Measurements from ENCODE around the gene KLHDC7B. TPM values are rescaled to one million over a fixed set of nuclear protein-coding genes. Genes with fewer than 3 reads are reported as not detected.

Gene KLHDC7B
- total RNA-seq, 1 experiment from 2014 or later = not detected

- TF ChIP-seq AFF4 (CRISPR knock-in tag; IDR thresholded peaks at IDR 0.05; ENCODE audit: borderline replicate concordance) (no peak), GTF2I (CRISPR knock-in tag; conservative IDR thresholded peaks at IDR 0.05) (no peak), KAT7 (CRISPR knock-in tag; IDR thresholded peaks at IDR 0.05; ENCODE audit: borderline replicate concordance) (peak; percentile 100), RORB (CRISPR knock-in tag; IDR thresholded peaks at IDR 0.05) (no peak), HMGA2 (CRISPR knock-in tag; IDR thresholded peaks at IDR 0.05) (no peak), MXD4 (CRISPR knock-in tag; IDR thresholded peaks at IDR 0.05; ENCODE audit: borderline replicate concordance) (no peak), ATF1 (CRISPR knock-in tag; IDR thresholded peaks at IDR 0.05) (peak; percentile 88; the same call in 1 of the 2 replicates), ZSCAN18 (CRISPR knock-in tag; IDR thresholded peaks at IDR 0.05) (peak; percentile 55; the same call in 1 of the 2 replicates), ZBTB43 (CRISPR knock-in tag; IDR thresholded peaks at IDR 0.05) (peak; percentile 97), ZNF425 (CRISPR knock-in tag; conservative IDR thresholded peaks at IDR 0.05) (no peak), ELF4 (CRISPR knock-in tag; IDR thresholded peaks at IDR 0.05; ENCODE audit: low read depth) (peak; percentile 99), ZNF219 (CRISPR knock-in tag; IDR thresholded peaks at IDR 0.05; ENCODE audit: borderline replicate concordance) (peak; percentile 99), RELA (CRISPR knock-in tag; IDR thresholded peaks at IDR 0.05; ENCODE audit: borderline replicate concordance) (peak; percentile 99), ZNF423 (CRISPR knock-in tag; IDR thresholded peaks at IDR 0.05) (no peak), JAZF1 (CRISPR knock-in tag; IDR thresholded peaks at IDR 0.05) (no peak), CREB1 (CRISPR knock-in tag; IDR thresholded peaks at IDR 0.05) (peak; percentile 96), OVOL2 (CRISPR knock-in tag; IDR thresholded peaks at IDR 0.05; ENCODE audit: borderline replicate concordance) (no peak), ZNF396 (CRISPR knock-in tag; IDR thresholded peaks at IDR 0.05; ENCODE audit: borderline replicate concordance) (no peak), NR2C2 (CRISPR knock-in tag; IDR thresholded peaks at IDR 0.05) (peak; percentile 87), FOXK1 (CRISPR knock-in tag; IDR thresholded peaks at IDR 0.05) (peak; percentile 98), TEAD1 (CRISPR knock-in tag; IDR thresholded peaks at IDR 0.05) (peak; percentile 98), ZNF532 (CRISPR knock-in tag; IDR thresholded peaks at IDR 0.05; ENCODE audit: borderline replicate concordance) (no peak), MYBL2 (CRISPR knock-in tag; IDR thresholded peaks at IDR 0.05) (peak; percentile 97), ZNF138 (CRISPR knock-in tag; conservative IDR thresholded peaks at IDR 0.05) (0 out of 2 replicates have a peak, but pooled peaks have one; percentile 35), ATF6 (CRISPR knock-in tag; IDR thresholded peaks at IDR 0.05) (peak; percentile 86)
These were observed 54.2 kb downstream of the KLHDC7B start (continued) for GRCh38 chr22:50599816-50600455.
